ENCODE data around the gene TTC36. TPM values are rescaled to one million over a fixed set of nuclear protein-coding genes. Genes with fewer than 3 reads are reported as not detected.

The TTC36 gene
- total and polyA plus RNA-seq, 3 experiments from 2014 or later, result 0.44 to 0.59 TPM; not detected in 1

GRCh38 chr11:118528511-118528910 lies 1.2 kb downstream of the TTC36 start:
- POLR2A ChIA-PET, result no interaction called here
- CTCF ChIA-PET, result no interaction called here
- H3K36me3 ChIP-seq (ENCODE audit: insufficient read depth, low read length), result no peaks in the 10 kb centered on the region

GRCh38 chr11:118529584-118530175 lies 2.4 kb downstream of the TTC36 start:
- POLR2A ChIA-PET, result interaction anchor here (0.8 to 1.4 kb wide), 2 partner anchors 10 to 43 kb away, joined by 3 to 4 read pairs; no protein-coding TSS in a partner anchor
- peak overlapping the region; percentile 92 to 97 (median 95) for H3K4me3 Mint-ChIP-seq
- DNase-seq, result no peak
- H3K4me3 ChIP-seq (ENCODE audit: low read length), result peak overlapping the region; percentile 70
- no peak overlapping the region for H3K27ac ChIP-seq (ENCODE audit: low read depth, low read length)
- CTCF ChIA-PET, result no interaction called here
- no peaks in the 10 kb centered on the region for H3K9me3 Mint-ChIP-seq
- no peaks in the 10 kb centered on the region for H3K9me3 ChIP-seq (ENCODE audit: low read length)
- H3K27ac Mint-ChIP-seq, result peak overlapping the region; percentile 64 to 89 (median 86)
- no peaks in the 10 kb centered on the region for H3K36me3 ChIP-seq (ENCODE audit: insufficient read depth, low read length)
- H3K4me1 ChIP-seq (ENCODE audit: insufficient read depth, low read length), result peaks cover 23% of the 10 kb centered on the region
- peaks cover 0 to 20% (median 0%) of the 10 kb centered on the region in 3 donors for H3K36me3 Mint-ChIP-seq
- H3K27me3 Mint-ChIP-seq, result peaks cover 0 to 3% of the 10 kb centered on the region in 2 donors
- peaks cover 28 to 56% (median 33%) of the 10 kb centered on the region in 3 donors for H3K4me1 Mint-ChIP-seq
- no peaks in the 10 kb centered on the region for H3K27me3 ChIP-seq (ENCODE audit: insufficient read depth, low read length, poor library complexity, severe bottlenecking)

More at GRCh38 chr11:118528511-118528910, 1.2 kb downstream of the TTC36 start:
- H3K4me3 ChIP-seq (ENCODE audit: low read length), result no peak overlapping the region
- Mint-ChIP-seq H3K27me3 (peaks cover 0 to 3% of the 10 kb centered on the region in 2 donors), H3K36me3 (peaks cover 0 to 29% (median 0%) of the 10 kb centered on the region in 3 donors), H3K4me3 (peak overlapping the region in 2 of 7 donors; percentile 94 to 95), H3K9me3 (no peaks in the 10 kb centered on the region), H3K4me1 (peaks cover 28 to 56% (median 33%) of the 10 kb centered on the region in 3 donors), H3K27ac (peak overlapping the region in 2 of 8 donors; percentile 20 to 62)
- peaks cover 23% of the 10 kb centered on the region for H3K4me1 ChIP-seq (ENCODE audit: insufficient read depth, low read length)
- H3K27me3 ChIP-seq (ENCODE audit: insufficient read depth, low read length, poor library complexity, severe bottlenecking), result no peaks in the 10 kb centered on the region
- no peaks in the 10 kb centered on the region for H3K9me3 ChIP-seq (ENCODE audit: low read length)
- H3K27ac ChIP-seq (ENCODE audit: low read depth, low read length), result no peak overlapping the region
- DNase-seq, result no peak

DNA sequence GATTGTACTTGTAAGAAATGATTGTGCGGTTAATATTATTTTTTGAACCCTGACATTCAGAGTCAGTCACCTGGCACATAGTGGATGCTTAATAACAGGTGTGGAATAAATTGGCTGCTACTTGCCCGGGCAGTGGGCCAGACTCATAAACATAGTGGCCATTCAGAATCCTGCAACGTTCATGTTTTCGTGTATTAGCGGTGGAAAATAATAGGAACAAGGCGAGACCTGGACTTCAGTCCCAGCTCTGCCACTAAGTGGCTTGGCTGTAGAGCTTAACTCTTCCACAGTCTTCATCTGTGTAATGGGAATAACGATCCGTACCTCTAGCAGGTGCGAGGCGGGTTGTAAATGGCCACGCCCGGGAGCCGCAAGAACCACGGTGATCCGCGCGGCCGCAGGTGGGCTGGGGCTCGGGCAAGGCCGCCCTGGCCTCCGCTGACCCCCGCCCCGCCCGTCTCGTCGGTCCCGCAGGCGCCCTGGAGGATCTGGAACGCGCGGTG lies 3.0 kb downstream of the TTC36 start:
- Mint-ChIP-seq H3K36me3 (peaks cover 0 to 18% (median 0%) of the 10 kb centered on the region in 3 donors), H3K4me1 (peaks cover 28 to 52% (median 33%) of the 10 kb centered on the region in 3 donors), H3K27me3 (peaks cover 0 to 3% of the 10 kb centered on the region in 2 donors), H3K4me3 (peak overlapping the region; percentile 92 to 97 (median 95)), H3K9me3 (no peaks in the 10 kb centered on the region), H3K27ac (peak overlapping the region; percentile 61 to 89 (median 86))
- no peaks in the 10 kb centered on the region for H3K36me3 ChIP-seq (ENCODE audit: insufficient read depth, low read length)
- H3K27ac ChIP-seq (ENCODE audit: low read depth, low read length), result peak overlapping the region; percentile 67
- POLR2A ChIA-PET, result interaction anchor here (0.7 to 1.4 kb wide), 3 partner anchors 11 to 43 kb away, joined by 3 to 4 read pairs (median 3); no protein-coding TSS in a partner anchor
- H3K27me3 ChIP-seq (ENCODE audit: insufficient read depth, low read length, poor library complexity, severe bottlenecking), result no peaks in the 10 kb centered on the region
- H3K9me3 ChIP-seq (ENCODE audit: low read length), result no peaks in the 10 kb centered on the region
- peak in 1 of 5 donors; percentile 1 for DNase-seq
- CTCF ChIA-PET, result interaction anchor here (1.1 kb wide), 1 partner anchor 12 kb away, joined by 5 read pairs; no protein-coding TSS in a partner anchor
- peaks cover 23% of the 10 kb centered on the region for H3K4me1 ChIP-seq (ENCODE audit: insufficient read depth, low read length)
- H3K4me3 ChIP-seq (ENCODE audit: low read length), result peak overlapping the region; percentile 70

- peaks cover 0 to 16% (median 0%) of the 10 kb centered on the region in 3 donors for H3K36me3 Mint-ChIP-seq
- no peaks in the 10 kb centered on the region for H3K36me3 ChIP-seq (ENCODE audit: insufficient read depth, low read length)
- DNase-seq, result peak; percentile 52 to 81 (median 66)
- ChIA-PET CTCF (interaction anchor here (1.1 kb wide), 1 partner anchor 13 kb away, joined by 5 read pairs; no protein-coding TSS in a partner anchor), POLR2A (interaction anchor here (0.7 to 1.4 kb wide), 2 partner anchors 13 to 42 kb away, joined by 3 to 4 read pairs; no protein-coding TSS in a partner anchor)
- H3K27ac ChIP-seq (ENCODE audit: low read depth, low read length), result peak within 1 kb of the TSS; percentile 67
- H3K4me3 ChIP-seq (ENCODE audit: low read length), result peak within 1 kb of the TSS; percentile 70
- H3K27me3 Mint-ChIP-seq, result peaks cover 0 to 3% of the 10 kb centered on the region in 2 donors
- H3K9me3 ChIP-seq (ENCODE audit: low read length), result no peaks in the 10 kb centered on the region
- H3K4me3 Mint-ChIP-seq, result peak within 1 kb of the TSS; percentile 92 to 97 (median 95)
- no peaks in the 10 kb centered on the region for H3K9me3 Mint-ChIP-seq
- H3K27ac Mint-ChIP-seq, result peak within 1 kb of the TSS; percentile 64 to 96 (median 89)
- peaks cover 23% of the 10 kb centered on the region for H3K4me1 ChIP-seq (ENCODE audit: insufficient read depth, low read length)
- H3K4me1 Mint-ChIP-seq, result peaks cover 28 to 52% (median 33%) of the 10 kb centered on the region in 3 donors
- H3K27me3 ChIP-seq (ENCODE audit: insufficient read depth, low read length, poor library complexity, severe bottlenecking), result no peaks in the 10 kb centered on the region
Measured at GRCh38 chr11:118530683-118531596, 3.7 kb downstream of the TTC36 start, which contains the start of gene TMEM25. TMEM25 (plus strand) TSS chr11:118531192; CDS start chr11:118531802, 610 bp downstream.

- Mint-ChIP-seq H3K4me1 (peaks cover 28 to 45% (median 33%) of the 10 kb centered on the region in 3 donors), H3K27me3 (peaks cover 0 to 3% of the 10 kb centered on the region in 2 donors), H3K27ac (peak overlapping the region; percentile 3 to 96 (median 89)), H3K36me3 (peaks cover 0 to 15% (median 0%) of the 10 kb centered on the region in 3 donors), H3K9me3 (no peaks in the 10 kb centered on the region), H3K4me3 (peak overlapping the region; percentile 90 to 97 (median 95))
- no peak for DNase-seq
- no peaks in the 10 kb centered on the region for H3K36me3 ChIP-seq (ENCODE audit: insufficient read depth, low read length)
- CTCF ChIA-PET, result no interaction called here
- H3K4me3 ChIP-seq (ENCODE audit: low read length), result peak overlapping the region; percentile 70
- H3K9me3 ChIP-seq (ENCODE audit: low read length), result no peaks in the 10 kb centered on the region
- H3K27me3 ChIP-seq (ENCODE audit: insufficient read depth, low read length, poor library complexity, severe bottlenecking), result no peaks in the 10 kb centered on the region
- POLR2A ChIA-PET, result no interaction called here
- peak overlapping the region; percentile 67 for H3K27ac ChIP-seq (ENCODE audit: low read depth, low read length)
- H3K4me1 ChIP-seq (ENCODE audit: insufficient read depth, low read length), result peaks cover 23% of the 10 kb centered on the region
Measured at GRCh38 chr11:118531597-118532084, 4.4 kb downstream of the TTC36 start.

GRCh38 chr11:118532091-118532490 lies 4.8 kb downstream of the TTC36 start:
- Histone ChIP-seq H3K4me3 (ENCODE audit: low read length) (no peak overlapping the region), H3K9me3 (ENCODE audit: low read length) (no peaks in the 10 kb centered on the region), H3K27me3 (ENCODE audit: insufficient read depth, low read length, poor library complexity, severe bottlenecking) (no peaks in the 10 kb centered on the region), H3K27ac (ENCODE audit: low read depth, low read length) (no peak overlapping the region), H3K36me3 (ENCODE audit: insufficient read depth, low read length) (no peaks in the 10 kb centered on the region), H3K4me1 (ENCODE audit: insufficient read depth, low read length) (peaks cover 23% of the 10 kb centered on the region)
- POLR2A ChIA-PET, result no interaction called here
- CTCF ChIA-PET, result no interaction called here
- peaks cover 0 to 16% (median 0%) of the 10 kb centered on the region in 3 donors for H3K36me3 Mint-ChIP-seq
- peak overlapping the region in 3 of 8 donors; percentile 60 to 96 (median 82) for H3K27ac Mint-ChIP-seq
- H3K27me3 Mint-ChIP-seq, result peaks cover 0 to 3% of the 10 kb centered on the region in 2 donors
- no peak for DNase-seq
- peaks cover 27 to 41% (median 32%) of the 10 kb centered on the region in 3 donors for H3K4me1 Mint-ChIP-seq
- no peaks in the 10 kb centered on the region for H3K9me3 Mint-ChIP-seq
- H3K4me3 Mint-ChIP-seq, result peak overlapping the region; percentile 90 to 97 (median 95)

DNA sequence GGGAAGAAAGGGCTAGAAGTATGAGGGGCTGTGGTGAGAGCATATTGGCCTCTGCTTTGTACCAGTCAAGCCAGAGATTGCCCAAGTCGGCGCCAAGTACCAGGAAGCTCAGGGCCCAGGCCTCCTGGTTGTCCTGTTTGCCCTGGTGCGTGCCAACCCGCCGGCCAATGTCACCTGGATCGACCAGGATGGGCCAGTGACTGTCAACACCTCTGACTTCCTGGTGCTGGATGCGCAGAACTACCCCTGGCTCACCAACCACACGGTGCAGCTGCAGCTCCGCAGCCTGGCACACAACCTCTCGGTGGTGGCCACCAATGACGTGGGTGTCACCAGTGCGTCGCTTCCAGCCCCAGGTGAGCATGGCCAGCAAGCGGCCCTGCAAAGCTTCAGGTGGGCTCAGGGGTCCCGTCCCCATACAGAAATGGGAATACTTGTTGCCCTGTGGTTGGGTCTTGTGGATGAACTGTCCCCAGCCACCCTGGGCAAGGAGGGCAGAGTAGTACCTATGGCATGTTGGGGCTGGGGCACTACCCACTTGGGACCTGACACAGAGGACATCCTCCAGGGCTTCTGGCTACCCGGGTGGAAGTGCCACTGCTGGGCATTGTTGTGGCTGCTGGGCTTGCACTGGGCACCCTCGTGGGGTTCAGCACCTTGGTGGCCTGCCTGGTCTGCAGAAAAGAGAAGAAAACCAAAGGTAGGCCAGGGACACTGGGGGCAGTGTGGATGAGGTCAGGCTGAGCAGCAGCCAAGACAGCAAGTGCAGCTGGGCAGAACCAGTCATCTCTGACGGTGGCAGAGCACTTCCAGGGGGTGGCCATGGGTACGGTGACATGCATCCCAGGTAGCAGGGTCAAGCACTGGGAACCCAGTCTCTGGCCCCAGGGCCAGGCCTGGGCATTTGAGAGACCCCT lies 5.8 kb downstream of the TTC36 start:
- no peaks in the 10 kb centered on the region for H3K9me3 ChIP-seq (ENCODE audit: low read length)
- Mint-ChIP-seq H3K9me3 (no peaks in the 10 kb centered on the region), H3K27ac (peak overlapping the region in 3 of 8 donors; percentile 5 to 36 (median 23)), H3K27me3 (peaks cover 0 to 3% of the 10 kb centered on the region in 2 donors), H3K36me3 (peaks cover 0 to 16% (median 0%) of the 10 kb centered on the region in 3 donors), H3K4me1 (peaks cover 21 to 30% (median 25%) of the 10 kb centered on the region in 3 donors), H3K4me3 (peak overlapping the region in 3 of 7 donors; percentile 26 to 94 (median 90))
- DNase-seq, result no peak
- peaks cover 23% of the 10 kb centered on the region for H3K4me1 ChIP-seq (ENCODE audit: insufficient read depth, low read length)
- ChIA-PET POLR2A (no interaction called here), CTCF (no interaction called here)
- no peaks in the 10 kb centered on the region for H3K27me3 ChIP-seq (ENCODE audit: insufficient read depth, low read length, poor library complexity, severe bottlenecking)
- no peaks in the 10 kb centered on the region for H3K36me3 ChIP-seq (ENCODE audit: insufficient read depth, low read length)
- no peak overlapping the region for H3K4me3 ChIP-seq (ENCODE audit: low read length)
- no peak overlapping the region for H3K27ac ChIP-seq (ENCODE audit: low read depth, low read length)

Data from CD8-positive, alpha-beta memory T cell (primary cell).